GM21526 (cell line): ENCODE data around the gene TBC1D22B.
A peak's percentile ranks its signal among the peaks of the same experiment; 100 is the strongest.

Experiments
- ATAC-seq: cut with Tn5 transposase; IDR thresholded peaks from one replicate; pipeline ENCODE4 v1.9.1; 2021; ENCODE audit warnings: moderate library complexity; ENCODE audit not compliant: unreplicated experiment, low FRiP score

Gene TBC1D22B

GRCh38 chr6:37257634-37258404 lies at the start of gene TBC1D22B, which contains the start of gene TMEM217:
Gene TBC1D22B, plus strand, starts transcription at chr6:37257772. Its CDS starts 146 bp downstream, at chr6:37257918.
Gene TMEM217, minus strand, starts transcription at chr6:37258144. Its CDS starts 39,114 bp downstream, at chr6:37219030.
- ATAC-seq: peak; percentile 87

- ATAC-seq: no peak
Observed at GRCh38 chr6:37207903-37208456, 49.6 kb upstream of the TBC1D22B start.

- no peak for ATAC-seq
Observed at GRCh38 chr6:37208793-37209192, 48.8 kb upstream of the TBC1D22B start.

GRCh38 chr6:37209461-37210205 lies 47.9 kb upstream of the TBC1D22B start:
- ATAC-seq: no peak

GRCh38 chr6:37210313-37210968 lies 47.1 kb upstream of the TBC1D22B start:
- ATAC-seq: no peak

GRCh38 chr6:37212268-37212667 lies 45.3 kb upstream of the TBC1D22B start:
- ATAC-seq: no peak

- ATAC-seq: no peak
Observed at GRCh38 chr6:37218061-37218460, 39.5 kb upstream of the TBC1D22B start.

- ATAC-seq: no peak
Observed at GRCh38 chr6:37218511-37218910, 39.1 kb upstream of the TBC1D22B start.

GRCh38 chr6:37221585-37222124 lies 35.9 kb upstream of the TBC1D22B start:
- no peak for ATAC-seq

GRCh38 chr6:37222125-37222967 lies 35.2 kb upstream of the TBC1D22B start:
- ATAC-seq: peak; percentile 74

- ATAC-seq: no peak
Observed at GRCh38 chr6:37222992-37223391, 34.6 kb upstream of the TBC1D22B start.

- ATAC-seq: no peak
Observed at GRCh38 chr6:37225350-37226169, 32.0 kb upstream of the TBC1D22B start.

- ATAC-seq: no peak
Observed at GRCh38 chr6:37230104-37230503, 27.5 kb upstream of the TBC1D22B start.

- ATAC-seq: no peak
Observed at GRCh38 chr6:37232430-37233017, 25.0 kb upstream of the TBC1D22B start.

- no peak for ATAC-seq
Observed at GRCh38 chr6:37233541-37233940, 24.0 kb upstream of the TBC1D22B start.

GRCh38 chr6:37236921-37237320 lies 20.7 kb upstream of the TBC1D22B start:
- ATAC-seq: no peak

GRCh38 chr6:37237789-37238188 lies 19.8 kb upstream of the TBC1D22B start:
- no peak for ATAC-seq

- ATAC-seq: no peak
Observed at GRCh38 chr6:37238381-37238780, 19.2 kb upstream of the TBC1D22B start.
